CD4-positive, alpha-beta T cell treated with Interleukin-1 beta for 1 hour (primary cell): ENCODE results near the gene PLEKHA5.
"Not testable (repeated sequence)": the region's sequence is repeated elsewhere in the genome, so short reads cannot be mapped to it uniquely, and the experiment has no call there.

Experiments used
- DNase-seq, 2 donors: peaks; one replicate each; pipeline ENCODE4 v3.0.0-alpha.2; 2020 to 2022

PLEKHA5 gene, protein sequence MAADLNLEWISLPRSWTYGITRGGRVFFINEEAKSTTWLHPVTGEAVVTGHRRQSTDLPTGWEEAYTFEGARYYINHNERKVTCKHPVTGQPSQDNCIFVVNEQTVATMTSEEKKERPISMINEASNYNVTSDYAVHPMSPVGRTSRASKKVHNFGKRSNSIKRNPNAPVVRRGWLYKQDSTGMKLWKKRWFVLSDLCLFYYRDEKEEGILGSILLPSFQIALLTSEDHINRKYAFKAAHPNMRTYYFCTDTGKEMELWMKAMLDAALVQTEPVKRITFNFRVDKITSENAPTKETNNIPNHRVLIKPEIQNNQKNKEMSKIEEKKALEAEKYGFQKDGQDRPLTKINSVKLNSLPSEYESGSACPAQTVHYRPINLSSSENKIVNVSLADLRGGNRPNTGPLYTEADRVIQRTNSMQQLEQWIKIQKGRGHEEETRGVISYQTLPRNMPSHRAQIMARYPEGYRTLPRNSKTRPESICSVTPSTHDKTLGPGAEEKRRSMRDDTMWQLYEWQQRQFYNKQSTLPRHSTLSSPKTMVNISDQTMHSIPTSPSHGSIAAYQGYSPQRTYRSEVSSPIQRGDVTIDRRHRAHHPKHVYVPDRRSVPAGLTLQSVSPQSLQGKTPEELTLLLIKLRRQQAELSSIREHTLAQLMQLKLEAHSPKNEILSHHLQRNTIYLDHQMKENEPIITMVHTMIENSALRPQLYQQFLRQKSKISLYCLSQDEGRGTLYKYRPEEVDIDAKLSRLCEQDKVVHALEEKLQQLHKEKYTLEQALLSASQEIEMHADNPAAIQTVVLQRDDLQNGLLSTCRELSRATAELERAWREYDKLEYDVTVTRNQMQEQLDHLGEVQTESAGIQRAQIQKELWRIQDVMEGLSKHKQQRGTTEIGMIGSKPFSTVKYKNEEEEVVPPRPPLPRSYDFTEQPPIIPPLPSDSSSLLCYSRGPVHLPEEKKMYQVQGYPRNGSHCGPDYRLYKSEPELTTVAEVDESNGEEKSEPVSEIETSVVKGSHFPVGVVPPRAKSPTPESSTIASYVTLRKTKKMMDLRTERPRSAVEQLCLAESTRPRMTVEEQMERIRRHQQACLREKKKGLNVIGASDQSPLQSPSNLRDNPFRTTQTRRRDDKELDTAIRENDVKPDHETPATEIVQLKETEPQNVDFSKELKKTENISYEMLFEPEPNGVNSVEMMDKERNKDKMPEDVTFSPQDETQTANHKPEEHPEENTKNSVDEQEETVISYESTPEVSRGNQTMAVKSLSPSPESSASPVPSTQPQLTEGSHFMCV

DNA sequence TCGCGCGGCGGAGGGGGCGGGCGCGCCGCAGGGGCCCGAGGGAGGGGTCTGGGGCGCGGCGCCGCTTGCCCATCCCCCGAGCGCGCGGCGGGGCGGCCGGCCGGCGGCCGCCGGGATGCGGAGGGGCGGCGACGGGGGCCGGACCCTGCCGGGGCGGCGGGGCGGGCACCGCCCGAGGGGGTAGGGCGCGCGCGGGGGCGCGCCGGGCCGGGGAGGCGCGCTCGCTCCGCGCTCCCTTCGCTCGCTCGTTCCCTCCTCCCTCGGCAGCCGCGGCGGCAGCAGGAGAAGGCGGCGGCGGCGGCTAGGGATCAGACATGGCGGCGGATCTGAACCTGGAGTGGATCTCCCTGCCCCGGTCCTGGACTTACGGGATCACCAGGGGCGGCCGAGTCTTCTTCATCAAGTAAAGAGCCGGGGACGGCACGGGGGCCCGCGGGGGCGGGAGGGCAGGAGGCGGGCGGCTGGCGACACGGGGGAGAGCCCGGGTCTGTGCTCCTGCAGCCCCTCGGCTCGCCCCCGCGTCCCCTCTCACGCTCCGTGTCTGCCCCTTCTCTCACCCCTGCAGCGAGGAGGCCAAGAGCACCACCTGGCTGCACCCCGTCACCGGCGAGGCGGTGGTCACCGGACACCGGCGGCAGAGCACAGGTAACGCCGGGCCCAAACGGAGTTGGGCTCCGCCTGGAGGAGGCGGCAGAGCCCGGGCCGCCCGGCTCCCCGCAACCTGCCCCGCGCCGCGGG lies at the start of gene PLEKHA5:
PLEKHA5 (plus strand) TSS at position 248 of the 738 bp plus-strand sequence; CDS start at position 315, 67 bp downstream.
- peak; percentile 33 to 47 for DNase-seq

DNA sequence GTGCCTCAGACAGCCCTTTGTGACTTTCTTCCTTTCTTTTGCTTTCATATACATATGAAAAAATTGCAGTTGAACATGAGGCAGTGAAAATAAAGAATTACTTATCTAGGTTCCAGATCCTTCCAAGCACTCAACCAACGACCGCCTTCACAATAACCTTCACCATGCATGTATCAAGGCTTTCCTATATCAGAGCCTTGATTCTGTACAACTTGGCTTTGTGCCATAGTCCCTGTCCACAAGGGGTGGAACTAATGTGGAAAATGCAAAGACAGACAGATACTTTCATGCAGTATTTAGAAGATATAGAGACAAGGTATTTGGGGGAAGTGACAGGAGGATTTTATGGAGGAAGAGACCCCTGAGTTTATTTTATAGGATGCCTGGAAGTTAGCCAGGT lies 48.6 kb upstream of the PLEKHA5 start:
- no peak for DNase-seq

DNA sequence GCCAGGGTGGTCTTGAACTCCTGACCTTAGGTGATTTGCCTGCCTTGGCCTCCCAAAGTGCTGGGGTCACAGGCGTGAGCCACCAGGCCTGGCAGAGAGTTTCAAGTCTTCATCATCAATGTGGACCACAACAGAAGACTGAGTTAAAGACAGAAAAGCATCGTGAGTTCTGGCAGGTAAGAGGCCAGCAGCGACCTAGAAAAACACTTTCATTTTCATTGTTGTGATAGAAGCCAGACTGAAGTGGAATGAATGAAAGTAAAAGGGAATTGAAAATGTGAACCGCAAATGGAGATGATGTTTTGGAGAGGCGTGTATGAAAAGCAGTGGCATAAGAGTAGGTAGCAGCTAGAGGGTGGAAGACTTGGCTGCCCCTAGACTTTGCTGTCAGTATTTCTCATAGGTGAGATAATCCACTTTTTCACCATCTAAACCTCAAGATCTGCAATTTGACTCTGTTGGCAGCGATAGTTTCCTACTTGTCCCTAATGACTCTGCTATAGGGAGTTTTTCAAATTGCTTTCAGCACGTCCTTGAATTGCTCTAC lies 47.1 kb upstream of the PLEKHA5 start:
- DNase-seq, result no peak

DNA sequence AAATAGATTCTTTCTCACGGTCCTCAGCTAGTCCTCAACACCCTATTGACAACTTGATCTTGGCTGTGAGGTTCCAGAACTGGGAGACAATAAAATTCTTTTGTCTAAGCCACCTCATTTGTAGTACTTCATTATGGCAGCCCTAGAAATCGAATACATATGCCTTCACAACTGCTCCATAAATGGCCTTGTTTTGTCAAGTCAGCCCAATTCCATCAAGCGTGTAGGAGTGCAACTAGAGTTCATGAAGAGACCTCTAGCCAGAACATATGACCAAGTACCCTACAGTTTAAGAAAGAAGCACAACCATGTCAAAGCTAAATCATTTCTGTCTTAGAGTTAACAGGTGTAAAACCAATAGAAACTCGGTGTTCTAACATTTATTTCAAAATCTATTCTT lies 45.0 kb upstream of the PLEKHA5 start:
- DNase-seq, result no peak

DNA sequence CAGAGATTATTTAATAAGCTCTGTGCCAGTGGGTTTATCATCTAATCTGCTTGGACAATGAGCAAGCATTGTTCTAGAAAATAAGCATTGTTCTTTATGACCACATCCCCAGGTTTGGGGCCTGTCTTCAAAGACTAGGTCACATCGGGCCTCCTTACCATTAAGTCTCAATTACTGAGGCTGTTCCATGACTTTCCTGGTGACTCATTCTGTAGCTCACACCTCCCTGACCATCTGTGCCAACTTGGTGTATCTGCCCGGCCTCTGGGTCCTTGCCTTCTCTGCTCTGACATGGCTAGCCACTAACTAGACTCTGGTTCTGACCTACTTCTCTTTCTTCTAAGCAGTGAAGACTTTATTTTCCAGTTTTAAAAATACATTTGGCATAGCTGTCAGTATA lies 44.4 kb upstream of the PLEKHA5 start:
- DNase-seq, result no peak

DNA sequence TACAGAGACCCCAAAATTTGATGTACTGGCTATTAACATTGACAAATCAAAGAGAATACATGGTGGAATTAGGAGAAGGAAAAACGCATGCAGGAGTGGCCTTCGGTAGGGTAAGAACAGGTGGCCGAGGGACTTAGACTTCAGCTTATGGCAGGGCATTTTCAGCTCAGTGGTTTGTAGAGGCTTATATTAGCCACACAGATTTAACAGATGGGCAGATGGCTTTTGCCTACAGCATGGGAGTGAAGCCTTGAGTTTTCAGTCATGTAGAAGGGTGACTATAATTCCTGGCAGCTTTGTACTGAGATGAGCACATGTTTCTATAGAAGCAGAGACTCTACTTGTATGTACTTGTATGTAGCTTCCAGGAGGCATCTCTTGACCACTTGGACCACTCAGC lies 40.9 kb upstream of the PLEKHA5 start:
- no peak for DNase-seq

DNA sequence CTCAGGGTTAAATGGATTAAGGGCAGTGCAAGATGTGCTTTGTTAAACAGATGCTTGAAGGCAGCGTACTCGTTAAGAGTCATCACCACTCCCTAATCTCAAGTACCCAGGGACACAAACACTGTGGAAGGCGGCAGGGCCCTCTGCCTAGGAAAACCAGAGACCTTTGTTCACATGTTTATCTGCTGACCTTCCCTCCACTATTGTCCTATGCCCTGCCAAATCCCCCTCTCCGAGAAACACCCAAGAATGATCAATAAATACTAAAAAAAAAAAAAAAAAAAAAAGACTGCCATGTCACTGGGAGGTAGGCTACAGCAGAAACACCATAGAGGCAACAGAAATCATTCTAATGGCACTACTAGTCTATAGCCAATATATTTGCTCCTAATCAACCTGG lies 37.1 kb upstream of the PLEKHA5 start:
- DNase-seq, result not testable (repeated sequence)

DNA sequence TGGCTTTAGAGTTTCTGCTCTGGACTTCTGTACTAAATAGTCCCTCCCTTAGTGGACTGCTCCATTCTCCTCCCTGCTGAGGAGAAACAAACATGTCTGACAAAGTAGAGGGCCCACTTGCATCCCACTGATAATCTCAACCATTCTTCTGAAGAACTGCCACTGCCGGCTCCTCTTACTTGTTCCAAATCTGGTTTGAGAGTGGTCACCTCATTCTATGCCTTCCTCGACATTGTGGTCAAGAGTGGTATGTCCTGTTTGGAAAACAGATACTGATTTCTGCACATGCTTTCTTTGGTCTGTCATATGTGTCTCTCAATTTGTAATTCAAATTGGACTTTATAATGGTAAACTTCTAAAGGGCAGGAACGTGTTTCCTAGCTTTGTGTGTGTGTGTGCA lies 36.3 kb upstream of the PLEKHA5 start:
- DNase-seq, result no peak

DNA sequence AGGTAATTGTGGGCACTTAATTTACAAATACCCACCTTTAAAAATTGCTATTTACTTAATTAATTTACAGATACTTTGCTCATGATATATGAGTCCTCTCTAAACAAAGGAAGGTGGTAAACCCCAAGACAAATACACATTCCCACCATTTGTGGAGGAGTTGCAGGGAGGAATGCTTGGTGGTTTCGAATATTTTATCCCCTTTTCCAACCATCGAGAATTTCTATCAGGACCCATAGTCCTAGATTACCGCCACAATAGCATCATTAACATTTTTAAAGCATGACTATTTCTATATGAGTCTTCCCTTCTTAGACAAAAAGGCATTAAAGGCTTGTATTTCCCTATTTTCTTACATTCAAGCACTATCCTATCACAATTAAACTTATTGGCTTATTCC lies 34.2 kb upstream of the PLEKHA5 start:
- no peak for DNase-seq

DNA sequence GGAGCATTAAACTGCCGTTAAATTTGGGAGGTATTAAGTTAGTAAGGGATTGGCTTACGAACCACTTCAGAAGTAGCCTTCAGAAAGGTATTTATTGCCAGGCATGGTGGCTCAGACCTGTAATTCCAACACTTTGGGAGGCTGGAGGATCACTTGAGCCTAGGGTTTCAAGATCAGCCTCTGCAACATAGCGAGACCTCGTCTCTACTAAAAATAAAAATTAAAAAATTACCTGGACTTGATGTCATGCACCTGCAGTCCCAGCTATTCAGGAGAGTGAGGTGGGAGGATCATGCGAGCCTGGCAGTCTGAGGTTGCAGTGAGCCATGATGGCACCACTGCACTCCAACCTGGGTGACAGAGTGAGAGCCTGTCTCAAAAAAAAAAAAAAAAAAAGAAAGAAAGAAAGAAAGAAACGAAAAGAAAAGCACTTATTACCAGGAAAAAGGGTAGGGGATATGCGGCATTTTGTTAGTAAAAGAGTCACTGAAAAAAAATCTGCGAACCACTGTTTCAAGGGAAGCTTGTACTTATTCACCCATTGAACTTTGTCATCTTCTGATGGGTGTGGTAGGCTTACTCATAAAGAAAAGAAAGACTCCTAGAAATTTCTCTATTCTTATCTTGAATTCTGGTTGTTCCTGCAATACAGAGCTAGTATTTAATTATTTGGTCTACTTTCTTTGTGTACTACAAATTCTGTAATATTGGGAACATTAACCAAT lies 33.6 kb upstream of the PLEKHA5 start:
- no peak for DNase-seq

DNA sequence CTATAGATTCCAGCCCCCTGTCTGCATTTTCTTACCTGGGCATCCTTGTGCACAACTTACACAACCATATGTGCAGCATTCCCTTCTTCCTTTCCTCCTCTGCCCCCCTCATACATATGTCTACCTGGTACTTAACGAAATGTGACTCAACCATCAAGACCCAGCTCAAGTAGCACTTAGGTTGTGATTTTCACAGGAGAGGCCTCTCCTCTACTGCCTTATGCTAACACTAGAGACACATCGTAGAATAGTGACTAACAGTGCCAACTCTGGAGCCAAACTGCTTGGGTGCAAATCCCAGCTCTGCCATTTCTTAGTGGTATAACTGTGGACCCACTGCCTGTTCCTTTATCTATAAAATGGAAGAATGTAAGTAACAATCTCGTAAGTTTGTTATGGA lies 24.1 kb upstream of the PLEKHA5 start:
- no peak for DNase-seq

DNA sequence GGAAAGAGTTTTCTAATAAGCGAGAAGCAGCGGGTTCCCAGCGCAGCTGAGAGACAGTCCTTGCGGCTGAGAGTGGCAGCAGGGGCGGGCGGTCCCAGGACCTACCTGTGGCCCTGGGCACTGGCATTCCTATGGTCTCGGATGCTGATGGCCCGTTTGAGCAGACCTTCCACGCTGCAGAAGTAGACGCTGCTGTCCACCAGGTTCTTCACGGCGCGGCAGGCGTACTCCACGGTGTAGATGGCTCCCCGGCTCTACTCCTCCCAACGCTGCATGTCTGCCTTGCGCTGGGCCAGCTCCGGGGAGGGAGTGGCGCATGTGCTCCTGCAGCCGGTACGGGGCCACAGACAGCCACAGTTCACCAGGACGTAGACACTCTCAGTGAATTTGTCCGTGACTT lies 21.8 kb upstream of the PLEKHA5 start:
- DNase-seq, result no peak

DNA sequence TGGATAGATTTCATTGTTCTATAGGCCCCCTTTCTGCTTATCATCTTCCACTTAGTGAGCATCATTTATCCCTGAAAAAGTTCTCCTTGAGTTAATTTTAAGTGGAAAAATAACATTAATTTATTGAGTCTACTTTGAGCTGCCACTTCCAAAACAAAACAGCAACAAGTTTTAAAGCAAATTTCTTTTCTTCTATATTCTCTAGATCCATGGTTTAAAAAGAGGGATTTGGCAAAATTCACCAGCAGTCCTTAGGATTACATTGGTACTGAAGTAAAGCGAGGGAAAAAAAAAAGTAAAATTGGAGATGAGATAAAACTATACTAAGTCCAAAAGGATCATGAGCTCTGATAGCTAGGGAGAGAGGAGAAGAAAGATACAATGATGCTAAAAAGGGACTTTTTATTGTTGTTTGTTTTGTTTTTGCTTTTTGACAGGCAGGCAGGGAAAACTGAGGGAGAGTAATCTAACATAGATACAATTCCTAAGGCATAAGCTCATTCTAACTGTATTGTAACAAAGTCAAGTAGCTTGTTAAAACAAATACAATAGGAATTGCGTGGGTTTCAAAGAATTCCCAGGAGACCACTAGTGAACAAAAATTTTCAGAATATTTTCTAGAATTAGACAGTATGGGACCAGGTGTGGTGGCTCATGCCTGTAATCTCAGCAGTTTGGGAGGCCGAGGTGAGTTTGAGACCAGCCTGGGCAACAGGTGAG lies 19.2 kb upstream of the PLEKHA5 start:
- no peak for DNase-seq

DNA sequence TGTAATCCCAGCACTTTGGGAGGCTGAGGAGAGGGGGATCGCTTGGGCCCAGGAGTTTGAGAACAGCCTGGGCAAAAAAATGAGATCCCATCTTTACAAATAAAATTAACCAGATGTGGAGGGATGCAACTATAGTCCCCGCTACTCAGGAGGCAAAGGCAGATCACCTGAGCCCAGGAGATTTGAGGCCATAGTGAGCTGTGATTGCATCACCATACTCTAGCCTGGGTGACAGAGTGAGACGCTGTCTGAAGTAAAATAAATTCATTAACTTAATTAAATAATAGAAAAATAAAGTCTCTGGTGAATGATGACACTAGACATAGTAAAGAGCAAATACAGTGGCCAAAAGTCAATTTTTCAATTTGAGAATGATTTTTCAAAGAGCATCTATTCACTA lies 16.1 kb upstream of the PLEKHA5 start:
- DNase-seq, result no peak

DNA sequence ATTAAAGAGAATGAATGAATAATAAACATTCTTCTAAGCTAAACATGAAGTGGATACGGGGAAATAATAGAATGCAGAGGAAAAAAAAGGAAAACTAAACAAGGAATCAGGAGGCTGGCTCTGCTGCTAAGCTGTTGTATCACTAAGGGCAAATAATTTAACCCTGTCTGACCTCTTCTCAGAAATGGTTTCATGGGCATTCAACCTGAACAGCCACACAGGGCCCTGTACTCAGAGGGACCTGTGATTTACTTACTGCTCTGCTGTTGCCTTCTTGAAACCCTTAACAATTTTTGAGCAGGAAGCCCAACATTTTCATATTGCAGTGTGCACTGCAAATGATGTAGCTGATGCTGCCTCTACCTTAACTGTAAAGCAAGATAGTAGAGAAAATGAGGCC lies 14.2 kb upstream of the PLEKHA5 start:
- DNase-seq, result no peak

DNA sequence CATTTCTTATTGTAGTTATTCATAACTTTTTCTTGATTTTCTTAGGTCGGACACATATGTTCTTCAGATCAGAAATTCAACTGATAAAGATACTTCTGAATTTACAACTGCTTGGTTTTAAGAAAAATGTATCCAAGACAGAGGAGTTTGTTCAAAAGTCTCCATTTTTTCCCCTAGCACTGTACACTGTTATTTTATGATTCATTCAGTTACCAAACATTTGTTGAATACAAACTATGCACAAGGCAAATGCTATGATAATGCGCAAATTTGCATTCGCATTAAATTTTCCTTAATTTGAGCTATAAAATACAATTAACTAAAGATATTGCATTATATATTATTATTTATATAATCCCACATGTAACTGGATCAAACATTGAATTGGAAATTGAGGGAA lies 10.1 kb upstream of the PLEKHA5 start:
- DNase-seq, result no peak

DNA sequence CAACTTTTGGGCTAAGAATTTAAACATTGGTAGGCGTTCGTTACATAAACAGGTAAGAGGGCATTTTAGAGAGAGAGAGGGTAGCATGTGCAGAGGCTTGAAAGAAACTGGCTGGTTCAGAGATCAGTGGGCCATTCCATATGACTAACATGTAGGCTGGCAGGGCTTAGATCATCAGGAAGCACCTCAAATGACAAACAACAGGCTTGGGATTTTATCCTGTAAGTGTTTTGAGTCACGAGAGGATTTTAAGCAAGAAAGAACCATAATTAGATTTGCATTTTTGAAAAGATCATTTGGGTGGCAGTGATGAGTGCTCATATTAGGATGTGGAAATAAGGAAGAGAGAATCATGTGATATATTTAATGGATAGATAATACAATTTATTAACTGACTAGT lies 8.7 kb upstream of the PLEKHA5 start:
- no peak for DNase-seq

DNA sequence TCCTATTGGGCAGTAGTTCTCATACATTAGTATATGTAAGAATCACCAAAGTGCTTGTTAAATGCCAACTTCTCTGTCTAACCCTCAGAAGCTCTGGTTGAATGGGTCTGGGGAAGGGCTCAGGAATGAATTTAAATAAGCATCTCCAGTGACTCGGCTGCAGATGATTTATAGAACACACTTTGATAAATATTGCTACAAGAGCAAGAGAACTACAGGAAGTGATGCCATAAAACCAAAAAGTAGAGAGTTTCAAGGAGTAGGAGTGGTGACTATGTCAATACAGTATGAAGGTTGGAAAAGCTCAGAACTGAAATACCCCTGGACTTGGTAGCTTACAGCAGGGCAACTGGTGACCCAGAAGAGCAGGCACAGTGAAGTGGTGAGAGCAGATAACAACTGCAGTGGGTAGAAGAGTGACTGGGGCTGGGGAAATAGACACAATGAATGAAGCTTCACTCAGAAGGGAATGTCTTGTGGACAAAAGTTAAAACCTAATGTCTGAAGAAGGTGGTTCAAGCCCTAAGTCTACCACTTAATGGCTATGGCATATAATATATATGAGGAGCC lies 8.0 kb upstream of the PLEKHA5 start:
- DNase-seq, result no peak

DNA sequence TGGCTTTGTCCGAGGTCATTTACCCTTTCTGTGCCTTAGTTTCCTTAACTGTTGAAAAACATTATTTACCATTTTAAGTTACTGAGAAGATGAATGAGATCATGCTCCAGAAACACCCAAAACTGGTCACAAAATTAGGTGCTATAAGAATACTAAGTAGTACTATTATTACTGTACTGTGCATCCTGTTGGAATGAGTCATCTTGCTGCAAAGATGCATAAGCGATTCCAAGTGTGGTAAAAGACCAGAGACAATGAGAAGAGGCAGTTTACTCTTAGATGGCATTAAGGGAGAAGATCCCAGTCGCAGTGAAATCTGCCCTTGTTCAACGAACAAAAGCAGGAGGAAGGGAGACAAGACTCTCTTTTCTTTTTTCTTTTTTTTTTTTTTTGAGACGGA lies 4.2 kb upstream of the PLEKHA5 start:
- DNase-seq, result no peak

DNA sequence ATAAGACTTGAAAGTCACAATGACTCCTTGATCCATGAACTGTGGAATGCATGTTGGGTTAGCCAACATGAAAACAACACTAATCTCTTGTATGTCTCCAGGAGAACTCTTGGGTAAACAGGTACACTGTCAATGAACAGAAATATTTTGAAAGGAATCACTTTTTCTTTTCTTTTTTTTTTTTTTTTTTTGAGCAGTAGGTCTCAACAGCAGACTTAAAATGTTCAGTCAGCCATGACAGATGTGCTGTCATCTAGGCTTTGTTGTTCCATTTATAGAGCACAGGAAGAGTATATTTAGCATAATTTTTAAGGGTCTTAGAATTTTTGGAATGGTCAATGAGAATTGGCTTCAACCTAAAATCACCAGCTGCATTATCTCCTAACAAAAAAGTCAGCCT lies 2.3 kb upstream of the PLEKHA5 start:
- no peak for DNase-seq

DNA sequence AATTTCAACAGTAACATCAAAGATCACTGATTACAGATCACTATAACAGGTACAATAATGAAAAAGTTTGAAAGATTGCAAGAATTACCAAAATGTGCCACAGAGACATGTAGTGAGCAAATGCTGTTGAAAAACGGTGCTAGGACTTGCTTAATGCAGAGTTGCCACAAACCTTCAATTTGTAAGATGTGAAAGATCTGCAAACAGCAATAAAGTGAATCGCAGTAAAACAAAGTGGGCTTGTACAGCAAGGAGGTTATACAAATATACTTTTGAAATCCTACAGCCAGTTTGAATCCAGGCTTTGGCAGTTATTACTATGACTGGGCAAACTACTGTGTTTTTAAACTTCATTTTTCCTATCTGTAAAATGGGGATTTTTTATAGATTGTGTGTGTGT lies 1.0 kb upstream of the PLEKHA5 start:
- no peak for DNase-seq
